Type B pancreatic cell (in vitro differentiated cells): ENCODE data around the gene PIK3C3. TPM values are rescaled to one million over a fixed set of nuclear protein-coding genes. Genes with fewer than 3 reads are reported as not detected.
A peak's percentile ranks its signal among the peaks of the same experiment; 100 is the strongest.

Experiments used
- DNase-seq: peaks from one replicate; pipeline ENCODE4 v3.0.0; 2021; ENCODE audit warnings: mixed read lengths; ENCODE audit not compliant: unreplicated experiment; ENCODE audit errors: extremely low spot score
- H3K27ac Mint-ChIP-seq: 2 replicates; pipeline ENCODE4 v1.8.0; 2021; ENCODE audit warnings: mild to moderate bottlenecking, mixed read lengths
- H3K27me3 Mint-ChIP-seq: 2 replicates; pipeline ENCODE4 v1.8.0; 2021; ENCODE audit warnings: mixed read lengths
- H3K36me3 Mint-ChIP-seq: 2 replicates; pipeline ENCODE4 v1.8.0; 2021; ENCODE audit warnings: mixed read lengths
- H3K4me1 Mint-ChIP-seq: one replicate; pipeline ENCODE4 v1.8.0; 2021; ENCODE audit warnings: mixed read lengths; ENCODE audit not compliant: unreplicated experiment
- H3K4me3 Mint-ChIP-seq: 2 replicates; pipeline ENCODE4 v1.8.0; 2021; ENCODE audit warnings: mild to moderate bottlenecking, mixed read lengths
- H3K9me3 Mint-ChIP-seq: 2 replicates; pipeline ENCODE4 v1.8.0; 2021; ENCODE audit warnings: mixed read lengths
- CTCF ChIP-seq: fragments of 200-600 bp; sonication (generic); conservative IDR thresholded peaks from 2 replicates; pipeline ENCODE4 v1.5.0; 2021; ENCODE audit warnings: antibody characterized with exemption, mild to moderate bottlenecking
- total RNA-seq: library from RNA; stranded (reverse); gene quantifications from 2 replicates; pipeline ENCODE4 v1.2.1, GENCODE V29; 2021; ENCODE audit warnings: low replicate concordance

Gene PIK3C3
- total RNA-seq, 1 donor from 2014 or later = 58.6 TPM

GRCh38 chr18:41948544-41949110 lies 6.4 kb upstream of the PIK3C3 start:
- Mint-ChIP-seq H3K27ac (no peak overlapping the region), H3K4me1 (no peaks in the 10 kb centered on the region), H3K9me3 (no peaks in the 10 kb centered on the region), H3K27me3 (peaks cover 18% of the 10 kb centered on the region), H3K4me3 (no peak overlapping the region), H3K36me3 (no peaks in the 10 kb centered on the region)
- TF ChIP-seq CTCF = no peak
- DNase-seq = no peak

GRCh38 chr18:41949206-41949920 lies 5.7 kb upstream of the PIK3C3 start:
- Mint-ChIP-seq H3K27me3 (peaks cover 18% of the 10 kb centered on the region), H3K36me3 (no peaks in the 10 kb centered on the region), H3K27ac (no peak overlapping the region), H3K4me3 (no peak overlapping the region), H3K4me1 (no peaks in the 10 kb centered on the region), H3K9me3 (no peaks in the 10 kb centered on the region)
- TF ChIP-seq CTCF = no peak
- DNase-seq = no peak

GRCh38 chr18:41955688-41956087 lies 654 bp downstream of the PIK3C3 start:
- H3K9me3 Mint-ChIP-seq = no peaks in the 10 kb centered on the region
- peak overlapping the region; percentile 99 for H3K4me3 Mint-ChIP-seq

GRCh38 chr18:41959045-41959444 lies 4.0 kb downstream of the PIK3C3 start:
- Mint-ChIP-seq H3K9me3 (no peaks in the 10 kb centered on the region), H3K27me3 (no peaks in the 10 kb centered on the region), H3K36me3 (peaks cover 31% of the 10 kb centered on the region), H3K4me1 (peaks cover 21% of the 10 kb centered on the region), H3K4me3 (no peak overlapping the region), H3K27ac (no peak overlapping the region)
- no peak for DNase-seq
- no peak for TF ChIP-seq CTCF

More at GRCh38 chr18:41955688-41956087, 654 bp downstream of the PIK3C3 start:
- peaks cover 21% of the 10 kb centered on the region for H3K4me1 Mint-ChIP-seq
- no peak for DNase-seq
- peaks cover 17% of the 10 kb centered on the region for H3K36me3 Mint-ChIP-seq
- peak overlapping the region; percentile 98 for H3K27ac Mint-ChIP-seq
- TF ChIP-seq CTCF = no peak
- H3K27me3 Mint-ChIP-seq = peaks cover 8% of the 10 kb centered on the region

GRCh38 chr18:41965634-41966255 lies 10.7 kb downstream of the PIK3C3 start:
- H3K36me3 Mint-ChIP-seq = peaks cover 36% of the 10 kb centered on the region
- H3K27me3 Mint-ChIP-seq = no peaks in the 10 kb centered on the region
- DNase-seq = no peak
- no peak for TF ChIP-seq CTCF
- no peak overlapping the region for H3K27ac Mint-ChIP-seq
- H3K4me1 Mint-ChIP-seq = peaks cover 16% of the 10 kb centered on the region
- no peaks in the 10 kb centered on the region for H3K9me3 Mint-ChIP-seq
- no peak overlapping the region for H3K4me3 Mint-ChIP-seq
